Stimulated activated naive B cell treated with anti-CD40 and anti-IgM and Interleukin-4, amounts not matched to agents 10 μg/mL and 1 μg/mL and 100 μg/mL, for 72 hours (primary cell): ENCODE measurements around the gene MFSD6.

ENCODE experiments used
- ATAC-seq, 2 donors: fragments of 150-1000 bp; cut with Tn5 transposase; replicated peaks; 2 replicates each; pipeline ENCODE4 v1.10.0; 2021; ENCODE audit warnings: moderate library complexity in 1 of 2
- DNase-seq: peaks from one replicate; pipeline ENCODE4 v3.0.0; 2021
- H3K27ac Mint-ChIP-seq: one replicate; pipeline ENCODE4 v1.8.0; 2022; ENCODE audit warnings: mild to moderate bottlenecking, mixed read lengths
- H3K27me3 Mint-ChIP-seq, 2 donors: one replicate each; pipeline ENCODE4 v1.8.0; 2022; ENCODE audit warnings: mixed read lengths in 2 of 2
- H3K36me3 Mint-ChIP-seq, 2 donors: one replicate each; pipeline ENCODE4 v1.8.0; 2022; ENCODE audit warnings: mixed read lengths in 2 of 2, mild to moderate bottlenecking in 1 of 2
- H3K4me1 Mint-ChIP-seq, 2 donors: one replicate each; pipeline ENCODE4 v1.8.0; 2022; ENCODE audit warnings: mixed read lengths in 2 of 2, mild to moderate bottlenecking in 1 of 2
- H3K4me3 Mint-ChIP-seq, 2 donors: one replicate each; pipeline ENCODE4 v1.8.0; 2022; ENCODE audit warnings: mild to moderate bottlenecking in 2 of 2, mixed read lengths in 2 of 2, moderate library complexity in 1 of 2
- H3K9me3 Mint-ChIP-seq, 2 donors: one replicate each; pipeline ENCODE4 v1.8.0; 2022; ENCODE audit warnings: mixed read lengths in 2 of 2, mild to moderate bottlenecking in 1 of 2

MFSD6 gene

GRCh38 chr2:190436557-190436956 is 28.4 kb downstream of the MFSD6 start:
- DNase-seq, result no peak
- peaks cover 26 to 30% of the 10 kb centered on the region in 2 donors for H3K36me3 Mint-ChIP-seq
- H3K4me1 Mint-ChIP-seq, result peaks cover 34 to 61% of the 10 kb centered on the region in 2 donors
- no peak overlapping the region for H3K27ac Mint-ChIP-seq
- H3K27me3 Mint-ChIP-seq, result no peaks in the 10 kb centered on the region
- no peak overlapping the region for H3K4me3 Mint-ChIP-seq
- H3K9me3 Mint-ChIP-seq, result no peaks in the 10 kb centered on the region
- ATAC-seq, result no peak

GRCh38 chr2:190440113-190440512 is 32.0 kb downstream of the MFSD6 start:
- Mint-ChIP-seq H3K4me1 (peaks cover 35 to 56% of the 10 kb centered on the region in 2 donors), H3K36me3 (peaks cover 25 to 29% of the 10 kb centered on the region in 2 donors), H3K9me3 (no peaks in the 10 kb centered on the region), H3K27ac (no peak overlapping the region), H3K4me3 (no peak overlapping the region), H3K27me3 (no peaks in the 10 kb centered on the region)
- DNase-seq, result no peak
- ATAC-seq, result no peak

GRCh38 chr2:190441564-190441963 is 33.4 kb downstream of the MFSD6 start:
- Mint-ChIP-seq H3K27ac (no peak overlapping the region), H3K9me3 (no peaks in the 10 kb centered on the region), H3K4me3 (no peak overlapping the region), H3K36me3 (peaks cover 16 to 24% of the 10 kb centered on the region in 2 donors), H3K27me3 (no peaks in the 10 kb centered on the region), H3K4me1 (peaks cover 25 to 53% of the 10 kb centered on the region in 2 donors)
- DNase-seq, result no peak
- no peak for ATAC-seq

DNA sequence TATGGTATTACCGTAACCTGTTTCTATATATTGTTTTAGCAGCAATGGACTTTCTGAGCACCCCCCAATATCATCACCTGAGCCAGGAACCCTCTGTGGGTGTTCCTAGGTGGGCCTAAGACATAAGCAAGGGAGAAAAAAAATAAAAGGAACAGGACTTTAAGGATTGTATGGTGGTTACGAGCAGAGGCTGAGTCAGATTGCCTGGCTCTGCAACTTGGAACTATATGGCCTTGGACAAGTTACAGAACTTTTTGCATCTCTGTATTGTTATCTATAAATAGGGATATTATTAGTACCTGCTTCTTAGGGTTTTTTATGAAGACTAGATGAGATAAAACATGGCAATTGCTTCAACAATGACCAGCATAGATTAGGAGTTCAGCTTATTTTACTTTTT is 34.9 kb downstream of the MFSD6 start:
- no peak for ATAC-seq
- H3K27me3 Mint-ChIP-seq, result no peaks in the 10 kb centered on the region
- H3K4me1 Mint-ChIP-seq, result peaks cover 27 to 58% of the 10 kb centered on the region in 2 donors
- H3K27ac Mint-ChIP-seq, result no peak overlapping the region
- peaks cover 8 to 12% of the 10 kb centered on the region in 2 donors for H3K36me3 Mint-ChIP-seq
- no peak for DNase-seq
- no peak overlapping the region for H3K4me3 Mint-ChIP-seq
- no peaks in the 10 kb centered on the region for H3K9me3 Mint-ChIP-seq

- ATAC-seq, result no peak
- H3K27me3 Mint-ChIP-seq, result no peaks in the 10 kb centered on the region
- H3K9me3 Mint-ChIP-seq, result no peaks in the 10 kb centered on the region
- H3K36me3 Mint-ChIP-seq, result peaks cover 6 to 8% of the 10 kb centered on the region in 2 donors
- H3K27ac Mint-ChIP-seq, result no peak overlapping the region
- DNase-seq, result no peak
- H3K4me1 Mint-ChIP-seq, result peaks cover 29 to 54% of the 10 kb centered on the region in 2 donors
- no peak overlapping the region for H3K4me3 Mint-ChIP-seq
These were observed 35.8 kb downstream of the MFSD6 start for GRCh38 chr2:190443778-190444481.

DNA sequence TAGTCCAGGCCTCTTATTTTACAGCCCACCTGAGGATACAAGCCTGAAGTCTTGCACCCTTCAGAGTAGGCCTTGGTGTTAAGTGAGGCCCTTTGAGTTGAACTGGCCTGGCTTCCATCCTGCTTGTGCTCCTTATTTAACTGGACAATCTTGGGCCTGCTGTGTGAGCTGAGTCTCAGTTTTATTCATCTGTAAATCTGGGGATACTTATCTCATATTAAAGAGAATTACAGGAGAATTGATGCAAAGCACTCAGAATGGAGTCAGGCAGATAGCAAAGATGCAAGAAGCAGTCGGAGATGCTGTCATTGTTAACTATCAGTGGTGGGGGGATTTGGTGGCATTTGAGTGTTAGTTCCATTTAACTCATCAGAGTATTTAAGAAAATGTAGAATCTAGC is 36.8 kb downstream of the MFSD6 start:
- Mint-ChIP-seq H3K4me3 (no peak overlapping the region), H3K9me3 (peaks cover 0 to 2% of the 10 kb centered on the region in 2 donors), H3K36me3 (peaks cover 3 to 10% of the 10 kb centered on the region in 2 donors), H3K27me3 (no peaks in the 10 kb centered on the region), H3K4me1 (peaks cover 26 to 49% of the 10 kb centered on the region in 2 donors), H3K27ac (no peak overlapping the region)
- ATAC-seq (no peak), DNase-seq (no peak)

DNA sequence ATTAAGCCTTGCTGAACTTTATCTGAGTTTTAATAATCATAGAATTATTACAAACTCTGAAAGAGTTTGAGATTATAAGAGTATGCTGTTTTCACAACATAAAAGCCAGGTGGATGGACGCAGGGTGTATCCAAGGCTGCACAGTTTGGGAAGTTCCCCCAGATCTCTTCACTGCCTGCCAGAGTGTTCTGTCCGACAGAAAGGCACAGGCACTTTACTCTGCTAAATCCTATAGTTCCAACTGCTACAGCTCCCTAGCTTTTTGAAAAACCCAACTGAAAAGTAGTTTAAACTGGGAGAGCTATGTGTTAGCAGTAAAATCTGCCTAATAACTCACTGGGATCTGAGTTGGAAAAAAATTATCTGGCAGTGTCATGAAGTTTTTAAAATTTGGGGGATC is 38.0 kb downstream of the MFSD6 start:
- peaks cover 23 to 46% of the 10 kb centered on the region in 2 donors for H3K4me1 Mint-ChIP-seq
- peaks cover 0 to 2% of the 10 kb centered on the region in 2 donors for H3K9me3 Mint-ChIP-seq
- H3K27ac Mint-ChIP-seq, result no peak overlapping the region
- ATAC-seq (no peak), DNase-seq (no peak)
- peaks cover 6 to 7% of the 10 kb centered on the region in 2 donors for H3K36me3 Mint-ChIP-seq
- no peak overlapping the region for H3K4me3 Mint-ChIP-seq
- H3K27me3 Mint-ChIP-seq, result no peaks in the 10 kb centered on the region

DNA sequence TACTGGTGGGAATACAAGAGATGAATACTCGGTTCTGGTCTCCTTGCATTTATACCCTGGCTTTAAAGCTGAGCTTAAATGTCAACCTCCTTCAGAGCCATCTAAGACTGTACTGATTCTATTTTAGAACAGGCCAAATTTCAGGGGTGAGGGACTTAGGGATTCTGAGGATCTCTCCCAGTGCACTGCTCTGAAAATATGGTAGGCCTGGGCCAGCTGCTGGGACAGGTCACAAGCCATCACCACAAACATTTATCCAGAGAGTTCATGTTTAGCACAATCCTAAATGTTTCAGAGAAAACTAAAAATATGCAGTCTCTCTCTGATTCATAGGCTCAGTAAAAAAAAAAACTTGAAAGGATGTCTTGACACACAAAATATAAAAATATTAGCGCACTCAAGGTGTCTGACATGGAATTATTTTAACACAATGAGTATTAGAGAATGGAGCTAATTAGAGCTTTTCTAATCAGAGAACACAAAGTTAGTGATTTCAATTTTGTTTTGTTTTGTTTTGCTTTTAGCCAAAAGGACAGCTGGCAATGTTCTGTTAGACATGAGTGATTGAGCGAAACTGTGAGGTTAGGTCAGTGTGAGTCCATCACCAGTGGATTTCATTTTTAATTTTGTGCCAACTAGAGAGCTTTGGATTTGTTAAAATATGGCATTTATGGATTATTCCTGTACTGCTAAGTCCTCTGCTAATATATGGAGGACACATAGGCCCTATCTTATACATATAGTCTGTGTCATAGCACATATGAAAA is 38.8 kb downstream of the MFSD6 start:
- Mint-ChIP-seq H3K27me3 (no peaks in the 10 kb centered on the region), H3K4me1 (peaks cover 22 to 46% of the 10 kb centered on the region in 2 donors), H3K4me3 (no peak overlapping the region), H3K9me3 (peaks cover 0 to 2% of the 10 kb centered on the region in 2 donors), H3K27ac (no peak overlapping the region), H3K36me3 (peaks cover 3 to 6% of the 10 kb centered on the region in 2 donors)
- ATAC-seq (no peak), DNase-seq (no peak)

GRCh38 chr2:190447766-190448165 is 39.6 kb downstream of the MFSD6 start:
- H3K9me3 Mint-ChIP-seq, result peaks cover 0 to 2% of the 10 kb centered on the region in 2 donors
- no peak overlapping the region for H3K27ac Mint-ChIP-seq
- H3K27me3 Mint-ChIP-seq, result no peaks in the 10 kb centered on the region
- DNase-seq (no peak), ATAC-seq (no peak)
- H3K4me1 Mint-ChIP-seq, result peaks cover 22 to 46% of the 10 kb centered on the region in 2 donors
- no peak overlapping the region for H3K4me3 Mint-ChIP-seq
- H3K36me3 Mint-ChIP-seq, result peaks cover 2 to 3% of the 10 kb centered on the region in 2 donors

DNA sequence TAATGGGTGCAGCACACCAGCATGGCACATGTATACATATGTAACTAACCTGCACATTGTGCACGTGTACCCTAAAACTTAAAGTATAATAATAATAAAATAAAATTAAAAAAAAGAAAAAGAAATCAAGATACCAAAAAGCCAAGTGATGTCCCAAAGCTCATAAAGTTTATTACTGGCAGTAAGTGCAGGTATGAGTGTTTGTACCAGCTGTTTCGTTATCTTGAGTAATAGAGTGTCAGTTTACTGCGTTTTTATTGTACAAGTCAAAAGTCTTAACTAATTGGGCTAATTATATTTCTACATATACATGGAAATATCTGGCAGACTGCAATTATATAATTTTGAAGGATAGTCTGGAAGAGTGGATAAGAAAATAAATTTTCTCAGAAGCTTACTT is 41.8 kb downstream of the MFSD6 start:
- no peak overlapping the region for H3K4me3 Mint-ChIP-seq
- H3K27ac Mint-ChIP-seq, result no peak overlapping the region
- no peak for DNase-seq
- H3K27me3 Mint-ChIP-seq, result no peaks in the 10 kb centered on the region
- peaks cover 13 to 18% of the 10 kb centered on the region in 2 donors for H3K36me3 Mint-ChIP-seq
- ATAC-seq, result no peak
- peaks cover 18 to 30% of the 10 kb centered on the region in 2 donors for H3K4me1 Mint-ChIP-seq
- peaks cover 0 to 3% of the 10 kb centered on the region in 2 donors for H3K9me3 Mint-ChIP-seq

- Mint-ChIP-seq H3K36me3 (peaks cover 13 to 20% of the 10 kb centered on the region in 2 donors), H3K27ac (no peak overlapping the region), H3K4me1 (peaks cover 18 to 33% of the 10 kb centered on the region in 2 donors), H3K27me3 (no peaks in the 10 kb centered on the region), H3K9me3 (peaks cover 0 to 3% of the 10 kb centered on the region in 2 donors), H3K4me3 (no peak overlapping the region)
- DNase-seq (no peak), ATAC-seq (no peak)
These were observed 42.2 kb downstream of the MFSD6 start for GRCh38 chr2:190450363-190450762.

GRCh38 chr2:190451561-190452176 is 43.5 kb downstream of the MFSD6 start:
- ATAC-seq (no peak), DNase-seq (no peak)
- Mint-ChIP-seq H3K27ac (no peak overlapping the region), H3K27me3 (no peaks in the 10 kb centered on the region), H3K4me1 (peaks cover 21 to 38% of the 10 kb centered on the region in 2 donors), H3K36me3 (peaks cover 14 to 23% of the 10 kb centered on the region in 2 donors), H3K4me3 (no peak overlapping the region), H3K9me3 (peaks cover 0 to 3% of the 10 kb centered on the region in 2 donors)

DNA sequence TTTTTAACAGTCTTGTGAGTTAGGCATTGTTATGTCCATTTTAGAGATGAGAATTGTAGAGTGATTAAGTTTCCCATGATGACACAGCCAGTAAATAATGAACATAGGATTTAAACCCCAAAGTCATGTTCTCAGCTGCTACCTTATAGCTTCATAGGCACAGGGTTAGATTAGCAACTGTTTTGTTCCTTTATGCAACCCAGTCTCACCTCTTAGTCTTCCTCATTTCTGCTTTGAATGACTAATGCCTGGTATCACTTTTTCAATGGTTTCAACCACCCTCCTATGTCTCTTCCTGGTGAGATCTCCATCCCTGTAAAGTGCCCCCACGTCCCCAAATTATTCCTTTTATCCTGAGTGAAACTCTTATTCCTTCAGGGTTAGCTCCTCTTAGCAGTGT is 44.3 kb downstream of the MFSD6 start:
- Mint-ChIP-seq H3K4me1 (peaks cover 20 to 40% of the 10 kb centered on the region in 2 donors), H3K27ac (no peak overlapping the region), H3K27me3 (no peaks in the 10 kb centered on the region), H3K4me3 (no peak overlapping the region), H3K36me3 (peaks cover 21 to 31% of the 10 kb centered on the region in 2 donors), H3K9me3 (peaks cover 0 to 3% of the 10 kb centered on the region in 2 donors)
- ATAC-seq (peak; percentile 77 to 84), DNase-seq (no peak)

GRCh38 chr2:190454795-190455194 is 46.6 kb downstream of the MFSD6 start:
- peaks cover 26 to 46% of the 10 kb centered on the region in 2 donors for H3K4me1 Mint-ChIP-seq
- H3K9me3 Mint-ChIP-seq, result peaks cover 0 to 3% of the 10 kb centered on the region in 2 donors
- no peak for ATAC-seq
- H3K36me3 Mint-ChIP-seq, result peaks cover 25 to 41% of the 10 kb centered on the region in 2 donors
- H3K27me3 Mint-ChIP-seq, result no peaks in the 10 kb centered on the region
- no peak for DNase-seq
- H3K4me3 Mint-ChIP-seq, result no peak overlapping the region
- H3K27ac Mint-ChIP-seq, result no peak overlapping the region
